HFFc6 (cell line): ENCODE results near the gene MXRA5. TPM values are rescaled to one million over a fixed set of nuclear protein-coding genes. Genes with fewer than 3 reads are reported as not detected.
"Not testable (repeated sequence)": the region's sequence is repeated elsewhere in the genome, so short reads cannot be mapped to it uniquely, and the experiment has no call there.

ENCODE experiments used
- DNase-seq: peaks from one replicate; pipeline ENCODE4 v3.0.0-alpha.2; 2018
- H3K27ac Mint-ChIP-seq: 2 replicates; pipeline ENCODE4 v1.8.0; 2020; ENCODE audit warnings: mild to moderate bottlenecking, mixed read lengths
- H3K27me3 Mint-ChIP-seq: 2 replicates; pipeline ENCODE4 v1.8.0; 2021; ENCODE audit warnings: mild to moderate bottlenecking, moderate library complexity, mixed read lengths; ENCODE audit not compliant: insufficient read depth
- H3K36me3 Mint-ChIP-seq: 2 replicates; pipeline ENCODE4 v1.8.0; 2021; ENCODE audit warnings: low read depth, mixed read lengths
- H3K4me1 Mint-ChIP-seq: 2 replicates; pipeline ENCODE4 v1.8.0; 2020; ENCODE audit warnings: low read depth, mixed read lengths
- H3K4me3 Mint-ChIP-seq: 2 replicates; pipeline ENCODE4 v1.8.0; 2020; ENCODE audit warnings: mild to moderate bottlenecking, moderate library complexity, mixed read lengths
- H3K9me3 Mint-ChIP-seq: 2 replicates; pipeline ENCODE4 v1.8.0; 2020; ENCODE audit warnings: mild to moderate bottlenecking, mixed read lengths
- total RNA-seq, 6 experiments: library from RNA; stranded (reverse); fragmentation: NEBNext Ultra II Directional; extraction: Animal tissue kit (Norgen Biotek cat#: 25700); gene quantifications; 2 replicates in 1 of 6; 3 replicates in 5 of 6; pipeline ENCODE4 v1.2.3, GENCODE V29; 2021
- TF ChIP-seq, protein P1 (sequence below): fragments of 200-600 bp; sonication (generic); IDR thresholded peaks from 2 replicates; pipeline ENCODE4 v1.5.0; 2021; ENCODE audit warnings: antibody characterized with exemption, mild to moderate bottlenecking

MXRA5 gene
- total RNA-seq, 6 experiments from 2014 or later, result 6.6 to 13.1 (median 10.0) TPM

- no peak for DNase-seq
- Mint-ChIP-seq H3K36me3 (no peaks in the 10 kb centered on the region), H3K27ac (no peak overlapping the region), H3K27me3 (no peaks in the 10 kb centered on the region), H3K9me3 (no peaks in the 10 kb centered on the region), H3K4me3 (no peak overlapping the region), H3K4me1 (no peaks in the 10 kb centered on the region)
- TF ChIP-seq, protein P1, sequence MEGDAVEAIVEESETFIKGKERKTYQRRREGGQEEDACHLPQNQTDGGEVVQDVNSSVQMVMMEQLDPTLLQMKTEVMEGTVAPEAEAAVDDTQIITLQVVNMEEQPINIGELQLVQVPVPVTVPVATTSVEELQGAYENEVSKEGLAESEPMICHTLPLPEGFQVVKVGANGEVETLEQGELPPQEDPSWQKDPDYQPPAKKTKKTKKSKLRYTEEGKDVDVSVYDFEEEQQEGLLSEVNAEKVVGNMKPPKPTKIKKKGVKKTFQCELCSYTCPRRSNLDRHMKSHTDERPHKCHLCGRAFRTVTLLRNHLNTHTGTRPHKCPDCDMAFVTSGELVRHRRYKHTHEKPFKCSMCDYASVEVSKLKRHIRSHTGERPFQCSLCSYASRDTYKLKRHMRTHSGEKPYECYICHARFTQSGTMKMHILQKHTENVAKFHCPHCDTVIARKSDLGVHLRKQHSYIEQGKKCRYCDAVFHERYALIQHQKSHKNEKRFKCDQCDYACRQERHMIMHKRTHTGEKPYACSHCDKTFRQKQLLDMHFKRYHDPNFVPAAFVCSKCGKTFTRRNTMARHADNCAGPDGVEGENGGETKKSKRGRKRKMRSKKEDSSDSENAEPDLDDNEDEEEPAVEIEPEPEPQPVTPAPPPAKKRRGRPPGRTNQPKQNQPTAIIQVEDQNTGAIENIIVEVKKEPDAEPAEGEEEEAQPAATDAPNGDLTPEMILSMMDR, result no peak
These were observed 37.9 kb upstream of the MXRA5 start for GRCh38 chrX:3384327-3384726.

GRCh38 chrX:3380603-3381002 is 34.2 kb upstream of the MXRA5 start:
- H3K4me3 Mint-ChIP-seq, result no peak overlapping the region
- H3K4me1 Mint-ChIP-seq, result no peaks in the 10 kb centered on the region
- no peaks in the 10 kb centered on the region for H3K36me3 Mint-ChIP-seq
- H3K27me3 Mint-ChIP-seq, result no peaks in the 10 kb centered on the region; the same call in 1 of the 2 replicates
- TF ChIP-seq, protein P1, result no peak
- H3K27ac Mint-ChIP-seq, result no peak overlapping the region
- no peaks in the 10 kb centered on the region for H3K9me3 Mint-ChIP-seq
- no peak for DNase-seq

DNA sequence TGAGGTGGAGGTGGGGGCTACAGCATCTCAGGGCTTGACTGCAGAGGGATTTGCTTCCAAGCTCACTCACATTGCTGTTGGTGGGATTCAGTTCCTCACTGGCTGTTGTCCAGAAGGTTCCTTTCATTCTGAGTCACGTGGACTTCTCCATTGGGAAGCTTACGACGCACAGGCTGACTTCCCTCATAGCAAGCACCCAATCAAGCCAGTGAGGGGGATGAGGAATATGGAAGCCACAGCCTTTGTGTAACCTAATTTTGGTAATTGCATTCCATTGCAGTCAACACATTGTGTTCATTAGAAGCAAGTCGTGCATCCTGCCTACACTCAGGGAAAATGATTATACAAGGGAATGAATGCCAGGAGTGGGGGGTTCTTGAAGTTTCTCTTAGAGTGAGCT is 32.7 kb upstream of the MXRA5 start:
- DNase-seq, result no peak
- TF ChIP-seq, protein P1, result no peak
- no peaks in the 10 kb centered on the region; the same call in 1 of the 2 replicates for H3K27me3 Mint-ChIP-seq
- H3K36me3 Mint-ChIP-seq, result no peaks in the 10 kb centered on the region
- no peaks in the 10 kb centered on the region for H3K4me1 Mint-ChIP-seq
- no peak overlapping the region for H3K4me3 Mint-ChIP-seq
- H3K9me3 Mint-ChIP-seq, result no peaks in the 10 kb centered on the region
- H3K27ac Mint-ChIP-seq, result no peak overlapping the region

GRCh38 chrX:3378156-3378555 is 31.7 kb upstream of the MXRA5 start:
- Mint-ChIP-seq H3K27me3 (no peaks in the 10 kb centered on the region; the same call in 1 of the 2 replicates), H3K27ac (no peak overlapping the region), H3K9me3 (no peaks in the 10 kb centered on the region), H3K36me3 (no peaks in the 10 kb centered on the region), H3K4me3 (no peak overlapping the region), H3K4me1 (no peaks in the 10 kb centered on the region)
- DNase-seq, result no peak
- TF ChIP-seq, protein P1, result no peak

GRCh38 chrX:3377560-3377959 is 31.1 kb upstream of the MXRA5 start:
- DNase-seq, result no peak
- no peaks in the 10 kb centered on the region for H3K4me1 Mint-ChIP-seq
- TF ChIP-seq, protein P1, result no peak
- H3K36me3 Mint-ChIP-seq, result no peaks in the 10 kb centered on the region
- no peak overlapping the region for H3K4me3 Mint-ChIP-seq
- H3K27ac Mint-ChIP-seq, result no peak overlapping the region
- H3K27me3 Mint-ChIP-seq, result no peaks in the 10 kb centered on the region; the same call in 1 of the 2 replicates
- H3K9me3 Mint-ChIP-seq, result no peaks in the 10 kb centered on the region

DNA sequence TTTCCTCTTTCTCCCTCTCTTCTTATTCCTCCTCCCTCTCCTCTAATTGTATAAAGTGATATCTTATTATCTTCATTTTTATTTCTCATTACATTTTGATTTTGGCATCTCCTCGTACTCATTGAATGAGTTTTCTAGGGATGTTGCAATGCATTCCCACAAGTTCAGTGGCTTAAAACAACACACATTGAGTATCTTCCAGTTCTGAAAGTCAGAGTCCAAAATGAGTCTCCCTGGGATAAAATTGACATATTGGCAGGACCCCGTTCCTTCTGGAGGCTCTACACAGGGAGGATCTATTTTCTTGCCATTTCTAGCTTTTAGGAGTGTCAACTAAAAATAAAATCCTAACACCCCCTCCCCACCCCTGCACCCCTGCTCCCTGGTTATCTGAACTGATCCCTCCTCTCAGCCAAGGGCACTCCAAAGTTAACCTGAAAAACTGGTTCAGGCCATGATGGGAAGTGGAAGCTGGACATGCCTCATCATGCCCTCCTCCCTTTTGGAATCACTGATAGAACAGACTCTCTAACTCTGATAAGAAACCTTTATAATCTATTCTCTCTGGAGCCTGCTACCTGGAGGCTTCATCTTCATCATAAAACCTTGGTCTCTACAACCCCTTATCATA is 29.5 kb upstream of the MXRA5 start:
- not testable (repeated sequence) for H3K27ac Mint-ChIP-seq, H3K4me3 Mint-ChIP-seq

More for the DNA sequence above, 29.5 kb upstream of the MXRA5 start:
- not testable (repeated sequence) for H3K27me3 Mint-ChIP-seq, H3K9me3 Mint-ChIP-seq, DNase-seq, H3K4me1 Mint-ChIP-seq, H3K36me3 Mint-ChIP-seq
